Measurements from ENCODE around the gene MYBPC1. TPM values are rescaled to one million over a fixed set of nuclear protein-coding genes. Genes with fewer than 3 reads are reported as not detected.

The MYBPC1 gene
- total RNA-seq, 1 donor from 2014 or later = not detected

- intact Hi-C loops (cut with micrococcal nuclease) = no loop called here
Observed at GRCh38 chr12:101598483-101598882, 3.7 kb downstream of the MYBPC1 start.

DNA sequence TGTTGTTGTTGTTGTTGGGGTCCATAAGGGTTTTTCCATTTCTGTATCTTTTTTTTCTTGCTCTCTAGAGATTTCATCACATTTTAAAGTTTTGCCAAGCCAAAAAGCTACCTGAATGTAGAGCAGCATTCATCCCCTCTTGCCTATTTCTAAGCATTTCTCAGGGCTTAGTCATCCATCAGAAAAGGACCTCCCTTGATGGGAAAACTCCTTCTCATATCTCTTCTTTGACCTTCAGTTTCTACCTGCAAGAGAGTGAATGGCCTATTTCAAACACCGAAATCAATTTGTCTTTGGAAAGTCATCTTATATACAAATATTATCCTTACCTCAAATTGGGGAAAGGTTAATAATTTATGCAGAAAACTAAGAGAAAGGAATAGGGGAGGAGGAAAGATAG is 4.5 kb downstream of the MYBPC1 start:
- intact Hi-C loops (cut with micrococcal nuclease) = no loop called here

DNA sequence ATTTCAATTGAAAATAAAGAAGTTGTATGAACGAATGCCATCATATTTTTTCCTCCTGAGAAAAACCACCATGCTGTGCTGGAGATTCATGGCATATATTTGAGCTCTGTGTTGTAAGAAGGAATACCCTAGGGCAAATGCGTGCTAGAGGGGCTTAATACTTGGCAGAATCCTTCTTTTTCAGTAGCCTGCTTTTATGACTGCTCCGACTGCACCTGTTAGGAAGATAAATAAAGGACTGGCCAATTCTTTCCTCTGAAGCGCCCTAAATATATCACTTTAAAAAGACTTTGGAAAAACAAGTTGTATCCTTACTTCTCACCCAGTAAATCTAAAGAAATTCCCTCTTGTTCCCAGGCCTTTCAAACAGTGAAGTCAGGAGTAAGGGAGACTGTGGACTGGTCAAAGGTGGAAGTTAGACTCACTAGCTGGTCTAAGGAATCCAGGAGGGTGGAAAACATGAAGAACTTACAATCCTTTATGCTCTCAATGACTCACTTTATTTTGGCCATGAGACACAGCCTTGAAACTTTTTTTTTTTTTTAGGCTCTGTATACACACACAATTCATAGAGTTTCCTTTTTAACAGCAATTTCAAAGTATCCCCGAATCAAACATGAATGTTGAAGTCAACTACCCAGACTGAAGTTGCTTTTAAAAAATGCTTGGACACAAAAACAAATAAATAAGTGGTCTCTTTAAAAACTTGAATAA is 5.2 kb downstream of the MYBPC1 start:
- intact Hi-C loops (cut with micrococcal nuclease) = no loop called here

- intact Hi-C loops (cut with micrococcal nuclease) = no loop called here
Observed at GRCh38 chr12:101604132-101604531, 9.4 kb downstream of the MYBPC1 start.

GRCh38 chr12:101607894-101608293 is 13.1 kb downstream of the MYBPC1 start:
- intact Hi-C loops (cut with micrococcal nuclease) = no loop called here

- intact Hi-C loops (cut with micrococcal nuclease) = no loop called here
Observed at GRCh38 chr12:101608301-101609133, 13.7 kb downstream of the MYBPC1 start.

DNA sequence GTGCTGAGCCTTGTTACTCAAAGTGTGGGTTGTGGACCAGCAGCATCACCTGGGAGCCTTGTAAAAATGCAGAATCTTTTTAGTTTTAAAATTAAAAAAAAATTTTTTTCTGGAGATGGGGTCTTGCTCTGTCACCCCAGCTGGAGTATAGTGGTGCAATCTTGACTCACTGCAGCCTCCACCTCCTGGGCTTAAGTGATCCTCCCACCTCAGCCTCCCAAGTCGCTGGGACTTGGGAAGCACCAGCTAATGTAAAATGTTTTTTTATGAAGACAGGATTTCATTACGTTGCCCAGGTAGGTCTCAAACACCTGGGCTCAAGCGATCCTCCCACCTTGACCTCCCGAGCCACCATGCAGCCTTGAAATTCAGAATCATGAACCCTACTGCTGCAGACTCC is 14.4 kb downstream of the MYBPC1 start:
- intact Hi-C loops (cut with micrococcal nuclease) = no loop called here

GRCh38 chr12:101612160-101612916 is 17.6 kb downstream of the MYBPC1 start:
- intact Hi-C loops (cut with micrococcal nuclease) = no loop called here

DNA sequence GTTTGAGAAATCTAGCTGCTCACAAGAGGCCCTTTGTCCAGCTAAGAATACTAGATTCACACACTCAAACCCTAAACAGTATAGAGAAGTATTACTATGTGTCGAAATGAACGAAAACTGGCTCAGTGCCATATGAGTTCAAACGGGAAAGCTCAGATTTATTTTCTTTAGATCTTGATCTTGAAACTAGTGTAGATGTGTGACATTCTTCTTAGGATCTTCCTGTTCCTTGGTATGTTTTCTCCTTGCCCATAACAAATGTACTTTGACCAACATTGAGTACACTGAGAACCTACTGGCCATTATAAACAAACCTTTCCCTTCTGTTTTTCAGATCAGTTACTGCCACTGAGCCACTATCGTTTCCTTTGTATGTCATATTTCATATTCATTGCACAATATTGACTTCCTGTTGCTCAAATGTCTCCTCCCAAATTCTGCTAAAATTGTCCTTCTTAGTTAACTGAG is 21.3 kb downstream of the MYBPC1 start:
- intact Hi-C loops (cut with micrococcal nuclease) = no loop called here

DNA sequence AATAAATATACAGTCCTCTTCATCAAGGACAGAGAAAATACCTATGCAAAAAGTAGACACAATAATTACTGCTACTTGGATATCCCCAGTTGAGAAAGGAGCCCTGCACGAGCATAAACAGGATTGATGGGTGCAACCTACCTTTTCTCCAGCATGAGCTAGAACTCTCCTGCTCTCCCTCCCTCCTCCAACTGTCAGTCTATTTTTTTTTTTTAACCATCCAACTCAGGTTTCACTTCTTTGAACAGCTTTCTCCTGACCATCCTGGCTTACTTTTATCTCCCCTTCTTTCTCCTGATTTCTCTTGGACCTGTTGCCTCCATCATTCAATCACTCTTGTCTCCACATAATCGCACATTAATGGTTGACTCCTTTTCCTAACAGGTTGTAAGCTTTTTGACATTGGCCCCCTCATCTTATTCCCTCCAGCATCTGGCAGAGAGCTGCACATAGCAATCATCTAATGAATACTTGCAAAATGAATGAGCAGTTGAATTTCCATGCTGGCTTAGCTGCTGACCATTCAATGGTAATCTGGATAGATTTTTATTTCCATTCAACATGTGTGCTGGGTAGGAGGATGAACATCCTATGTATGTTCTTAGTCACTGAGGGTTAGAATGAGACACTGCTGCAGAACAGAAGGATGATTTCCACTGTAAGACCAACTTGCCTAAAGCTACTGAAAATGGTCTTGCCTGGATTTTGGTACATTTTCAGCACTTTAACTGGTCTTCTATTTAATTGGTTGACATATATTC is 24.4 kb downstream of the MYBPC1 start:
- intact Hi-C loops (cut with micrococcal nuclease) = no loop called here

DNA sequence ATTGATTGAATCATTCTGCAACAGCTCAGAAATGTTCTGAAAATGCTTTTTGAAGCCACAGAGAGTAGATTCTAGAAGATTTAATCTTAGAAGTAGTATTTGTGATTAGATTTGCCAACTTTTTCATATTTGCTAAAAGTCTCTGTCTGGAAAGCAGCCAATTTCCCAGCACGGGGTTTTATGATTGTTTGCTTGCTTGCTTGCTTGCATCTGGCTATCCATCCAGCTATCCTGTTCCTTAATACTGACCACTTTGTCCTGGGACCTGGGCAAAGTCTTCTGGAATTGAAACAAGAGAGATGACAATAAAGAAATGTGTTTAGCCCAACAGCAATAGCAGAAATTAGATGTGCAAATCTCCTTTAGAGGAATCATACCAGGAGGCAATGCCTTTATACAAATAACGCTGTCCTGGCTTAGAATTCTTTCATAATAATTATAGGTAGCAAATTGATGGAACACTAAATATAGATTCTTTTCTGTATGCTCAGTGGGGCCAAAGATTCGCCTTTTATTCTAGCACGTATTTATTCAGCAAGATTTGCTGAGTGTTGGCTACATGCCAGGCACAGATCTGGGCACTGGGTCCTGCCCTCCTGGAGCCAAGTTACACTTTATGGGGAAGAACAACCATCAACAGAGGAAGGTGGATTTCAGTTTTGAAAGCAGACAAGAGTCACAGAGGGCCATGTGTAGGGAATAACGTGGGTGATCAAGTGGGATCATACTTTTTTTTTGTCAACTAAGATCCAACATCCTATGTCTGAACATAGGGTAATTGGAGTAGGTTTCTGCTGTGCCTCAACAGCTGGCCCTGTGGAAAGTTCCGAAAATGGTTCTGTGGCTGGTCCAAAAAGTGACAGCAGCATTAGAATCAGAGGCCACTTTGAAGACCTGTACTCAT is 25.3 kb downstream of the MYBPC1 start:
- intact Hi-C loops (cut with micrococcal nuclease) = no loop called here

- intact Hi-C loops (cut with micrococcal nuclease) = no loop called here
Observed at GRCh38 chr12:101620762-101621133, 26.0 kb downstream of the MYBPC1 start.

DNA sequence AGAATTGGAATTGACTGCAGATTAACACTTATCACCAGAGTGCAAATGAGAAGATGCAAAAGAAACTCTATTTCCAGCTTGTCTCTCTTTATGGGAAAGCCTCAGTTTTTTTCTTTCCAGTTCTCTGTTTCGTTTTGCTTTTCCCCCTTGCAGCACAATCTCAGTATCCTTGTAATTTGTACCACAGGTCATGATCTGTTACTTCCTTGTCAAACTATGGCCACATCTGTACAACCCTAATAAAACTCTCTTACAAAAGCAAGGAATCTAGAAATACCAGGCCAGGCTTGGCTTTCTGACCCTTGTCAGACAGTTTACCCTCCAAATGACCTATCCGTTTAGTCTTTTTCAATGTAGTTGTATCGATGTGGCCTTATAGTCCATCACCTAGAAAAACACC is 33.9 kb downstream of the MYBPC1 start:
- intact Hi-C loops (cut with micrococcal nuclease) = no loop called here

DNA sequence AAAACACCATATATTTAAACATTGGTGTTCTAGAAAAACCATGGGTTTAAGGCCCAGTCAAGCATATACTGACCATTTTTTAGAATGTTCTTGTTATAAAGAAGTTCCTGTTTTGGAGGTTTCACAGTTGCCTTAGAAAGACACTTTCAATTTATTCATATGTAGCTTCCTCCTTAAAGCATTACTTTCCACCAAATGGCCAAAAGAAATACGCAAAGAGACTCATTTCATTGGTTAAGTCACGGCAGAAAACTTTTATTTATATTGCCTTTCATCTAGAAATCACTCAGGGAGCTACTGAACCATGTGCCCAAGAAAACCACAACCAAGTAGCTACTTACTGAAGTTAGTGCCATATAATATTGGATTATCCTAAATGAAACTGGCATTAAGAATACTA is 40.0 kb downstream of the MYBPC1 start:
- intact Hi-C loops (cut with micrococcal nuclease) = no loop called here

DNA sequence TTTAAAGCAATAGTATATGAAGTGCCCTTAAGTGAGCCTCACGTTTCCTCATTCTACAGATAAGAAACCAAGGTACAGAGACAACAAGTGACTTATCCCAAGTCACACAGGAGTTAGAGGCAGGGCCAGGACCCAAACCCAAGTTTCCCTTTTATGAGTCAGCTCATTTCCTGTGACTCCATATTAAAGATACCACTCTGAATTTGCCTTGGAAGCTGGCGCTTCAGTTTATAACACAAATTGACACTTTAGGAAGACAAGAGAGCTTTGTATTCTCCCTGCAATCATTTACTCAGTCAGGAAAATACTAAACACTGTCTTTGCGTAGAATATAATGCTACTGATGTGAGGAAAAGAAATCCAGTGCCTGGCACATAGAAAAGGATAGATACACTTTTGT is 43.2 kb downstream of the MYBPC1 start:
- intact Hi-C loops (cut with micrococcal nuclease) = no loop called here

DNA sequence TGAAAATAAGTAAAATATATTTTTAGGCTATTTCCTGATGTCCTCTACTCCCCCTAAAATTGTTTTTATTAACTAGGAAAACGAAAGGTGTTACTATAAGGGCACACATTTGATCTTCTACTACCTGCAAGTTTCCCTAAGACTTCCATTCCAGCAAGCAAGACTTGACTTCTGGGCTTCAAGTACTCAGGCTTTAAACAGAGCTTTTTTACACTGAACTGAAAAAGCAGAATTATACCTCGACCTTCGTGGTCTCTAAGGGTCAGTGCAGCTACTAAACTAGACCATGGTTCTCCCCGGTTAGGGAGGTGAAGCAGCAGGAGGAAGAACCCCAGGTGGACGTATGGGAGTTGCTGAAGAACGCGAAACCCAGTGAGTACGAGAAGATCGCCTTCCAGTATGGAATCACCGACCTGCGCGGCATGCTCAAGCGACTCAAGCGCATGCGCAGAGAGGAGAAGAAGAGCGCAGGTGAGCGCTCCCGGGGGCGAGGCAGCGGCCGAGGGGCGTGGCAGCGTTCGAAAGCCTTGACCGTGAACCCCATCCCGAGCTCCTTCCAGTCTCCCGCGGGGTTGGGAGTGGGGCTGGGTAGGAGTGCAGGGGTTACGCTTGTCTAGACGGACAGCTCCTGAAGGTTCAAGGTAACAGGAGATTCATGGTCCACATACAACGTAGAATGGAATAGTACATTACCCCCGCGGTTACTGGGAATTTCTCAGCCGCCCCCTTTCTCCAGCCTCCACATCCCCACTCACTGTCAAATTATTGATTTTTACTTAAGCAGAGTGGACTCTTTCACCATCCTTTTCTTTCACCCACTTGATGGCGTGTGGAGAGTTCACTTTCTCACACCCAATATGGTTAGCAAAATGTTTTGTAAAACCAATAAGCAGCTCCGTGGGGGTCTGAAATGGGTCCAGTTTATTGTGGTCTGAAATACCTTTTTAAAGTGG is 47.6 kb downstream of the MYBPC1 start:
- intact Hi-C loops (cut with micrococcal nuclease) = no loop called here

GRCh38 chr12:101647711-101648110 is 52.9 kb downstream of the MYBPC1 start:
- intact Hi-C loops (cut with micrococcal nuclease) = no loop called here

DNA sequence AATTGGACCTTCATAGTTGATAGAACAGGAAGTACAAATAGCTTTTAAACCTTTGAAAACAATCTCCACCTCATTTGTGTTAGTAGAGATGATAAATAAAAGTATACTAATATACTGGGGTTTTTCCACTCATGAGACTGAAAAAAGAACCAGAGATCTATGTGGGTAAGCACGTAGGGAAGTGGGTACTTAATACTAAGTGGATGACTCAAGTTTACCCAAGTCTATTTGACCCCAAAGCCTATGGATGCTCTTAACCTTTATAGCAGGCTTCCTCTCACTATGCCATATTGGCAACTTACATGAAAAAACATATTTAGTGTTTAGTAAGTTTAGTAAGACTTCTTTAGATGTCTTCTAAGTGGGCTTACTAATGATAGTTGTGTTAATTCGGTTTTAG is 53.4 kb downstream of the MYBPC1 start:
- intact Hi-C loops (cut with micrococcal nuclease) = no loop called here
